GM08714 (cell line): Measurements from ENCODE around the gene BFSP1.
A peak's percentile ranks its signal among the peaks of the same experiment; 100 is the strongest.

Experiments
- H3K4me3 ChIP-seq: fragments of 200-500 bp; sonication (Bioruptor generic); 2 replicates; pipeline ENCODE4 v1.5.1; 2014; ENCODE audit warnings: mild to moderate bottlenecking, low read length, inconsistent platforms
- ZNF274 ChIP-seq: IDR thresholded peaks from 2 replicates; pipeline ENCODE4 v1.6.1; 2012; ENCODE audit warnings: mild to moderate bottlenecking, low read depth, low read length

BFSP1 gene

DNA sequence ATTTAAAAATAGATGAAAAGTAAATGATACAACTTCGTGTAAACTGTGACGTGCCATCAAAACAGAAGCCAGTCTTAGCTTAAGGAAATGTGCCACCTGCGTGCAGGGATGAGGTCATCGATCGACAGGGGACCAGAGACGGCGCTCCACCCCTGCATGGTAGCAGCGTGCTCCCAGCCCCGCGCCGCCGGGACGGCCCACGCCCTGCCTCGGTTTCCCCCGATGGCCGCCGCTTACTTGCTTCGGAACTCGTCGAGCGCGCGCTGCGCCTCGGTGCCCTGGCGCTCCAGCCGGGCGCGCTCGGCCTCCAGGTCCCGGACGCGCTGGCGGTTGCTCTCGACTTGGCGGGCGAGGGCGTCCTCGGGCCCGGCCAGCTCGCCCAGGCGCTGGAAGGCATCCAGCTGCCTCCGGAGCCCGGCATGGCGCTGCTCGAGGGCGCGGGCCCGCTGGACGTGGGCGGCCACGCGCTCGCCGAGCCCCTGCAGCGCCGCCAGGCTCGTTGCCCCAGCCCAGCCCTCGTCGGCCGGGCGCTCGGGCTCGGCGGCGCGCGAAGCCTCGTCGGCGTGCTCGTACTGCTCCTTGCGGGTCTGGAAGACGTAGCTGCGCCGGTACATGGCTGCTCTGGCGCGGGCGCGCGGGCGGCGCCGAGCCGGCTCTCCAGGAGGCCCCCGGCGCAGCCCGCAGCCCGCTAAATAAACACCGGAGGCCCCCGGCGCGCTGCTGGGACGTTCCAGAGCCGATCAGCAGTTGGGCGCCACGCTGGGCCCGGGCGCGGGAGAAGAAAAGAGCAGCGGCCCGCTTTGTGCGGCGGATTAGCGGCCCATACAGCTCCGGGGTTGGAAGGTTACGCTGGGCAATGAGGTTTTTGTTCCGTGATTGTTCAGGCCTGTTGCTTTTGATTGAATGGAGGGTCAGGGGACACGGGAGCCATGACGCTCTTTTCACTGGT lies at the start of gene BFSP1:
TSS of gene BFSP1 (minus strand) at position 664 of the 949 bp plus-strand sequence. CDS start at position 614, 50 bp downstream.
- TF ChIP-seq ZNF274, result no peak
- peak within 1 kb of the TSS; percentile 56; the same call in 1 of the 2 replicates for H3K4me3 ChIP-seq

DNA sequence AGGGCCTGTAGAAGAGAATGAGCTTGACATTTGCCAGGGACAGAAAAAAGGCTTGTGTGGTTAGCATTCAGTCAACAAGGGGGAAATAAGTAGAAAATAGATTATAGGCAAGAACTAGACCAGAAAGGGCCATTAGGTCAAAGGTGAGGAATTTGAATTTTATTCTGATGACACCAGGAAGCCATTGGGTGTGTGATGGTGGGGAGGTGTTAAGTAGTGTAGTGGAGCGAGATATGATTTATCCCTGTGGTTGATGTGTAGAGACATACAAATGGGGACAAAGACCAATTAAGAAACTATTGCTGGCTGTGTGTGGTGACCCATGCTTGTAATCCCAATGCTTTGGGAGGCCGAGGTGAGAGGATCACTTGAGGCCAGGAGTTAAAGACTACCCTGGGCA lies 49.7 kb upstream of the BFSP1 start:
- H3K4me3 ChIP-seq, result no peak overlapping the region
- TF ChIP-seq ZNF274, result no peak

DNA sequence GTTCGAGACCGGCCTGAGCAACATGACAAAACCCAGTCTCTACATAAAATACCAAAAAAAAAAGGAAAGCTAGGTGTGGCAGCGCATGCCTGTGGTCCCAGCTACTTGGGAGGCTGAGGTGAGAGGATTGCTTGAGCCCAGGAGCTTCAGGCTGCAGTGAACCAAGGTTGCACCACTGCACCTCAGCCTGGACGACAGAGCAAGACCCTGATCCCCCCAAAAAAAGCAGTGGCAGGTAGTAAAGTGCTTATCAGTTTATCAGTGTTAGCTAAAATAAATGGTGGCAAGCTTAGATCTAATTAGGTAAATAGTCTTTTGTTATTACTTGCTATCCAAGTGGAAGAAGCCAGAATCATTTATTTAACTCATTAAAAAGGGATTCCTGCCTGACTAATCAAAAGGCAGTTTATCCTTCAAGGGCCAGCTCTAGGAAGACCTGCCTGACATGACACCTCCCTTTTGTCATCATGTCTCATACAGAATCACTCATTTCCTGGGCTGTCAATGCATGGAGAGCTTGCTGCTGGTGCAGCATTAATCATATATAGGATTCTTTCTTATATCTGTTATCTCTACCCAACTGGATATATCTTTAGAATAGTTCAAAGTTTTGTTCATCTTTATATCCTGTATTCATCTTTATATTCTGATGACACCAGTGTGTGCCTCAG lies 48.3 kb upstream of the BFSP1 start:
- no peak overlapping the region for H3K4me3 ChIP-seq
- TF ChIP-seq ZNF274, result no peak

DNA sequence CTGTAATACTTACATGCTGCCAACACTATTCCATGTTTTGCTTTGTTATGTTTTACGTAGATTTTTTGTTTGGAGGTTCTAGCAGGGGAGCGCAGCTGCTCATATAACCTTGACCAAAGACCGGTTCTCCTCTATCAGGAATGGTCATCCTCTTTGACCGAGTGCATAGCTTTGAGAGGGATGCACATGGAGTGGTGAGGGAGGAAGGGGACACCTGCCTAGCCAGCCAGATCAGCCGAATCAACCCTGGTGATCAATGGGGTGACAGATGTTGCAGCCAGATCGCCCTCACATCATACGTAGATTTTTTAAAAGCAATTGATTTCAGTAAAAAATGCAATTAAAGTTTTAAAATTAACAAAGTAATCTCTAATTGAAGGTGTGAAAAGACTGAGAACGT lies 45.0 kb upstream of the BFSP1 start:
- no peak overlapping the region for H3K4me3 ChIP-seq
- TF ChIP-seq ZNF274, result no peak

DNA sequence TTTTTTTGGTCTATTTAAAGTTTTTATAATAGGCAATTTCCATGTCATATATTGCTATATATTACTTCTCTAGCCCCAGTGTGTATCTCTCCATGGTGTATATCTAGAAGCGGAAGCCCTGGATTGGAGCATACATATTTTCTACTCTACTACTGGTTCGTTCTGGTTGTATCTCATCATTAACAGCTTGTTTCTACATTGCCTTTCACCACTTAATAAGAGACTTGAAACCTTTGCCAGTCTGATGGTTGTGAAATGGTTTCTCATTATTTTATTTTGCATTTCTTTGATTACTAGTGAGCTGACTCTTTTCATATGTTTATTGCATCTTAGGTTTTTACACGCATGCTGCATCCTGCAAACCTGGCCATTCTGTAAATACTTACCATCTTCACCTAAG lies 42.3 kb upstream of the BFSP1 start:
- no peak for TF ChIP-seq ZNF274

DNA sequence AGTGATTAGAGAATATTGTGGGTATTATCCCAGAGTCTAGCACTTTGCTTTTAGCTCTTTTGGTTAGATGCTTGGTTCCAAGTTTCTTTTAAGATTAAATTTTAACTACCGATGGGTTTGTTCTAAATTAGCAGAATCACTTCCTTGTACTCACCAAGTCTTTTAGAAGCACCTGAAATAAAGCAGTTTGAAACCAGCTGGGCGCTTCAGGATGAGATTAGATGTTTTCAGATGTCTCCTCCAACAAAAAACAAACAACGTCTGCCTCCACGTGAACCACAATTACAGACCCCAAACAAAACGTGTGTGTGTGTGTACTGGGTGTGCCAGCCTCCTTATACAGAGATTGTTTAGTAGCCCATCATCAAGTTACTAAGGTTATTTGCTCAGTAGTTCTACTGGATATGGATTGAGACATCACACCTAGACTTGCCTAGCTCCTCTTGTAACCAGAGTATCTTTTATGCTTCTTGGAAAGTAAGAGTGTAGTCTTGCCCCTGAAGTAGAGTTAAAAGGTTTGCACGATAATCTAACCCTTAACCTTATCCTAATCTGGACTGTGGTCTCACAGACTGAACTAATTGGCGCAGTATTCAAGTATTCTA lies 41.0 kb upstream of the BFSP1 start:
- H3K4me3 ChIP-seq, result no peak overlapping the region

More for the DNA sequence above, 42.3 kb upstream of the BFSP1 start:
- H3K4me3 ChIP-seq, result no peak overlapping the region

DNA sequence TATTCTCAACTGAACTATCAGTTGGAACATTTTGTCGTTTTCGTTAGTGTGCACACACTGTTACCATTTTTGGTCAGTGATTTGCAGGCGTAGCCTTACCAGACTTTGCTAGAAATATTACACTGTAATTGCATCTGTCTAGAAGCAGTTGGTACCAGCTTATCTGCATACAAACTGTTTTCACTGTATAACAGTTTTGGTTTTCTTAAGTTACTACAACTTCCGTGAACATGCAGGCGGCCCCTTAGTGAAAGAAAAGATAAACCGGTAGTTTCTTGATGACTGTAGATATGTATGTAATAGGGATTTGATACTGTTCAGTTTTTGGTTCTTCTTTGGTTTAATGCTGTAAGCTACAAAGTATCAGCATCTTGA lies 40.0 kb upstream of the BFSP1 start:
- TF ChIP-seq ZNF274, result no peak
- peak overlapping the region; percentile 90; the same call in 1 of the 2 replicates for H3K4me3 ChIP-seq

More for the DNA sequence above, 41.0 kb upstream of the BFSP1 start:
- TF ChIP-seq ZNF274, result no peak

DNA sequence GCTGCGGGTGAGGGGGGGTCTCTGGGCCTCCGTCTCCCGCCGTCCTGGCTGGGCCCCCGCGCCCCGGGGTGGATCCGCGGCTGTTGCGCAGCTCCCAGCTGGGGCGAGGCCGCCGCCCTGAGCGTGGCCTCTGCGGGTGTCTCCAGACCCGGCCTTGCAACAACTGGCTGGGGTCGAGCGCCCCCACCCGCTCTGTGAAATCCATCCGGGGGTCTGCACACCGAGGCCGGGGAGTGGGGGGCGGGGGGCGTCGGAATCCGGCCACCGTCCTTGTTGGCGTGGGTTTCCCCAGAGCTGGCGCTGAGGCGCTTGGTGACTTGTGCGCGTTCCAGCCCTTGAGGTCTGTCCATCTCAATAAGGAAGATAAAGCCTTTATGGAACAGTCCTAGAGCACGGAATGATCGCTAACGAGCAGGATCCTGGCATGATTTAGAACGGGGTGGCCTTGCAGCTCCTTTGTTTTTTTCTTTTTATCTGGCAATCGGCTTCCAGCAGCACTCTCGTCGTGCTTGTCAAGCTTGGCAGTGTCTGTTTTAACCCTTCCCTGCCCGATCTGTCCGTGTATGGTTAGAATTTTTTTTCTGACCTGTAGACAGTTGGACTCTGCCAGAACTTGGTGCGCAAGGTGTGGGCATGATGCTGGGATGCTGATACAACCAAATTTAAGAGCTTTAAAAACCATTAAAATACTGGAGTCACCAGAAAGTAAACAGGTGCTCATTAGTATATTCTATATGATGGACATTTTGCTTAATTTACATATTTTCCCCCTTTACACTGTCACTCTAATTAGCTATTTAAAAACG lies 39.4 kb upstream of the BFSP1 start:
- peak overlapping the region; percentile 90 for H3K4me3 ChIP-seq
- no peak for TF ChIP-seq ZNF274

DNA sequence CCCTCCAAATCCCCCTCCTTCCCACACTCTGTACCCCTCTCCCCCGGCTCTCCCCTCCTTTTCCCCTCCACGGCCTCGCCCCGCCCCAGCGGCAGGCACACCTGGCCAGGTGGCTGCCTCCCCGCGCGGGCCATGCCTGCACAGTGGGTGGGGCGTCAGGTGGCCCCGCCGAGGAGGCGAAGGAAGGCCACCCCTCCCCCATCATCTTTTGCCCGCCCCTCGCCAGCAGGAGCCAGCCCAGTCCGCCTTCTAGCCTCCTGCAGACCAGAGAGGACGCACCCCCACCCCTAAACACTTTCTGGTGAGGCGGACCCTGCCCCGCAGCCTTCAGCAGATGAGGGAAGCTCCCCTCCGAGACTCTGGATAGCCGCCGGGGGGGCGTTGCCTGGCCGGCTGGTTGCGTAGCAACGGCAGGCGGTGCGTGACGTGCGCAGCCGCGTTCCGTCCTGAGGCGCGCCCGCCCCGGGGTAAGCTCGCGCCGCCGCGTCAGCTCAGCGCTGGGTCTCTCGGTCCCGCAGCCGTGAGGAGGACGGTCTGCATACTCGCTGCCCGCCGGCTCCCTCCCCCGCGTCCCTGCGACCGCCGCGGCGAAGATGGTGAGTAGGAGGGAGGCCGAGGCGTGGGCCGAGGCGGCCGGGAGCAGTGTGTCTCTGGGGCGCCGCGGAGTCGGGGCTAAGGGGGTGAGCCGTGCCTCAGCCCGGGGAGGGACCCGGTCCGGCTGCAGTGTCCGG lies 38.6 kb upstream of the BFSP1 start, which contains the start of gene DSTN:
TSS of gene DSTN (plus strand) at position 460 of the 731 bp plus-strand sequence. CDS start at position 594, 134 bp downstream.
- peak within 1 kb of the TSS; percentile 90 for H3K4me3 ChIP-seq
- no peak for TF ChIP-seq ZNF274

DNA sequence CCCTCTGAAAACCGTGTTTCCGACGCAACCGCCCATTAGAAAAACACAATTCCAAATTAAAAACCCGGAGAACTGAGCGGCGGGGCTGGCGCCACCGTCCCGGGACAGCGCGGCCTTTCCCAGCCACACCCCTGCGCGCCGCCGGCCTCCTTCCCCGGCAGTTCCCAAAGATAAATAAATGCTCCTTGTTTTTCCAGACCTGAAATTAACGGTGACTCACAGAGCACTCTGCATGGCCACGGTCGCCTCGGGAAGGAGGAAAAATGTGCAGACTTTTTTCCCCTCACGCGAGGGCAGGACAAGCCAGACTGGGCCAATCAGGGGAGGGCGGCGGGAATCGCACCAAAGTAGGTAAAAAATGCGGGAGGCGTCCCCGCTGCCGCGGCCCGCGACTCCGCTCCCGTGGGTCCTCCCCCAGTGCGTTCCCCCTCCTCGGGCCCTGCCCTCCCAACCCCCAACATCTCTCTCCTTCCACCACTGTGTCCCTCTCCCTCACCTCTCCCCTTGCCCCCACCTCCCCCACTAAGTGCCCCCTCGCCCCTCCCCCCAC lies 37.9 kb upstream of the BFSP1 start:
- no peak for TF ChIP-seq ZNF274

DNA sequence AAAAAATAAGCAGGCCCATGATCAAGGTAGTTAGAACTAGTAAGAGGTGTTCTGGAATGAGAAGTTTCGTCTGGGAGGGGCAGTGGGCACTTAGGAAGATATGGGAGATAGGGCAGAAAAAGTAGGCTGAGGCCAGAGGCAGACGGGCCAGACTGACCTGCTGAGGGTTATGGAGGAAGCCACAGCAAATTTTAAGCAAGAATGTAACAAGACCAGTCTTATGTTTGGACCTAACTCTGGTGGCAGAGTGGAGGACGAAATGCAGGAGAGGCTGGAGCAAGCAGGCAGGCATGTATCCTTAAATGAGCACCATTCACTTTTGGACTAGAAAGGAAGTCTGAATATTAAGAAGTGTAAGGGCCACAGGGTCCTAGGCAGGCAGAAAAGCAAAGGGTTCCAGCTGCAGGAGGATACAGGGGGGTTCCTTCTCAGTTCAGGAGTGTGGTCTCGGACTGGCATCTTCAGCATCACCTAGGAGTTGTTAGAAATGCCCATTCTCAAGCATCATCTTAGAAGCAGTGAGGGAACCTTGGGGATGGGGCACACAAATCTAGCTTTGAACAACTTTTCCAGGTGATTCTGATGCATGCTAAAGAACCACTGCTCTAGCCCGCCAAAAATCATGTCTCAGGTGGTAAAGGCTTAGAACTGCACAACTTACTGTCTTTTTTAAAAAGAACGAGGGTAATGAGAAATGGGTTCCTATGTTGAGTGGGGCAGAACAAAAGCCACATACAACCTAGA lies 37.0 kb upstream of the BFSP1 start:
- no peak for TF ChIP-seq ZNF274
- no peak overlapping the region for H3K4me3 ChIP-seq

More for the DNA sequence above, 37.9 kb upstream of the BFSP1 start:
- H3K4me3 ChIP-seq, result peak overlapping the region; percentile 16

DNA sequence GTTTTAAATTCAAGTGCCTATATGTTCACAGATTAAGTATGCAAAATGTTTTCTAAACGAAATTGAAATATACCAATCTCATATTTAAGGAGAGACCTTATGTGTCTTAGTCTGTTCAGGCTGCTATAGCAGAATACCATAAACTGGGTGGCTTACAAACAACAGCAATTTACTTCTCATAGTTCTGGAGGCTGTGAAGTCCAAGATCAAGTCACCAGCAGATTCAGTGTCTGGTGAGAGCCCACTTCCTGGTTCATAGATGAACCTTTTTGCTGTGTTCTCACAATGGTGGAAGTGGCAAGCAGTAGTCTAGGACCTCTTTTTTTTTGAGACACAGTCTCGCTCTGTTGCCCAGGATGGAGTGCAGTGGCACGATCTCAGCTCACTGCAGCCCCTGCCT lies 35.2 kb upstream of the BFSP1 start:
- no peak for TF ChIP-seq ZNF274
- no peak overlapping the region for H3K4me3 ChIP-seq
